ENCODE data around the gene SNAP91.

- TF ChIP-seq CTCF (optimal IDR thresholded peaks at IDR 0.05 in 1 of 3, IDR thresholded peaks at IDR 0.05 in 1 of 3, conservative IDR thresholded peaks at IDR 0.05 in 1 of 3; ENCODE audit: extremely low read depth in 1 of 3, insufficient read depth in 2 of 3, low read length in 3 of 3) (no peak), EZH2 (IDR thresholded peaks at IDR 0.05; ENCODE audit: low read length) (no peak)
Measured at GRCh38 chr6:83685481-83685880, 23.4 kb downstream of the SNAP91 start.
